H9 (cell line): ENCODE measurements around the gene TGM2. TPM values are rescaled to one million over a fixed set of nuclear protein-coding genes. Genes with fewer than 3 reads are reported as not detected.

Experiments used
- DNase-seq: peaks from one replicate; pipeline ENCODE4 v3.0.0-alpha.2; 2017
- H2AFZ ChIP-seq: one replicate; pipeline ENCODE4 v1.6.1; 2013; ENCODE audit warnings: mild to moderate bottlenecking, low read length, control low read depth, moderate library complexity
- H2AK5ac ChIP-seq: 2 replicates; pipeline ENCODE4 v1.6.1; 2013; ENCODE audit warnings: low read length, control low read depth, mixed read lengths; ENCODE audit not compliant: insufficient read length
- H2BK120ac ChIP-seq: one replicate; pipeline ENCODE4 v1.6.1; 2013; ENCODE audit warnings: low read depth, mild to moderate bottlenecking, low read length, control low read depth, inconsistent platforms; ENCODE audit not compliant: poor library complexity, severe bottlenecking
- H2BK12ac ChIP-seq: 2 replicates; pipeline ENCODE4 v1.6.1; 2013; ENCODE audit warnings: low read length, control low read depth, mixed read lengths, low read depth; ENCODE audit not compliant: insufficient read length
- H2BK15ac ChIP-seq: 2 replicates; pipeline ENCODE4 v1.6.1; 2013; ENCODE audit warnings: low read depth, low read length, control low read depth
- H2BK20ac ChIP-seq: one replicate; pipeline ENCODE4 v1.6.1; 2013; ENCODE audit warnings: low read depth, mild to moderate bottlenecking, low read length, control low read depth, inconsistent platforms; ENCODE audit not compliant: poor library complexity, severe bottlenecking
- H2BK5ac ChIP-seq: 2 replicates; pipeline ENCODE4 v1.6.1; 2013; ENCODE audit warnings: low read length, control low read depth, mixed read lengths; ENCODE audit not compliant: insufficient read length
- H3K14ac ChIP-seq: 2 replicates; pipeline ENCODE4 v1.6.1; 2013; ENCODE audit warnings: low read length, control low read depth; ENCODE audit not compliant: insufficient read depth
- H3K18ac ChIP-seq: 2 replicates; pipeline ENCODE4 v1.6.1; 2013; ENCODE audit warnings: low read depth, mild to moderate bottlenecking, mixed read lengths, low read length, control low read depth; ENCODE audit not compliant: insufficient read length
- H3K23ac ChIP-seq: 2 replicates; pipeline ENCODE4 v1.6.1; 2013; ENCODE audit warnings: low read length, control low read depth, mixed read lengths, low read depth; ENCODE audit not compliant: insufficient read length
- H3K23me2 ChIP-seq: 2 replicates; pipeline ENCODE4 v1.6.1; 2013; ENCODE audit warnings: low read depth, mild to moderate bottlenecking, mixed read lengths, low read length, control low read depth; ENCODE audit not compliant: insufficient read length, poor library complexity, severe bottlenecking
- H3K27ac ChIP-seq: 2 replicates; pipeline ENCODE4 v1.5.1; 2013; ENCODE audit warnings: low read length, control low read depth, mixed read lengths, low read depth; ENCODE audit not compliant: insufficient read length
- H3K27me3 ChIP-seq: 2 replicates; pipeline ENCODE4 v1.6.1; 2013; ENCODE audit warnings: low read length, control low read depth, inconsistent platforms; ENCODE audit not compliant: insufficient read depth
- H3K4ac ChIP-seq: 2 replicates; pipeline ENCODE4 v1.6.1; 2013; ENCODE audit warnings: low read depth, mild to moderate bottlenecking, control low read depth, inconsistent platforms, low read length, moderate library complexity
- H3K4me1 ChIP-seq: 2 replicates; pipeline ENCODE4 v1.6.1; 2013; ENCODE audit warnings: low read length, control low read depth, inconsistent platforms; ENCODE audit not compliant: insufficient read depth
- H3K4me2 ChIP-seq: 2 replicates; pipeline ENCODE4 v1.6.1; 2013; ENCODE audit warnings: low read length, control low read depth, mixed read lengths; ENCODE audit not compliant: insufficient read length, insufficient read depth
- H3K56ac ChIP-seq: 2 replicates; pipeline ENCODE4 v1.6.1; 2013; ENCODE audit warnings: low read depth, mild to moderate bottlenecking, mixed read lengths, low read length, control low read depth; ENCODE audit not compliant: insufficient read length
- H3K79me1 ChIP-seq: 2 replicates; pipeline ENCODE4 v1.6.1; 2013; ENCODE audit warnings: low read depth, mild to moderate bottlenecking, moderate library complexity, low read length, control low read depth, inconsistent platforms; ENCODE audit not compliant: insufficient read depth, poor library complexity, severe bottlenecking
- H3K79me2 ChIP-seq: 2 replicates; pipeline ENCODE4 v1.6.1; 2013; ENCODE audit warnings: low read length, control low read depth, inconsistent platforms; ENCODE audit not compliant: insufficient read depth
- H3K9ac ChIP-seq: 2 replicates; pipeline ENCODE4 v1.6.1; 2013; ENCODE audit warnings: low read length, control low read depth, mixed read lengths; ENCODE audit not compliant: insufficient read length; ENCODE audit errors: extremely low read depth
- H3K9me3 ChIP-seq: one replicate; pipeline ENCODE4 v1.6.1; 2013; ENCODE audit warnings: low read depth, low read length, inconsistent platforms; ENCODE audit not compliant: control insufficient read depth
- H3T11ph ChIP-seq: one replicate; pipeline ENCODE4 v1.6.1; 2013; ENCODE audit warnings: mild to moderate bottlenecking, low read length, control low read depth, inconsistent platforms
- H4K20me1 ChIP-seq: one replicate; pipeline ENCODE4 v1.6.1; 2013; ENCODE audit not compliant: control insufficient read depth, insufficient read length, insufficient read depth
- H4K5ac ChIP-seq: 2 replicates; pipeline ENCODE4 v1.6.1; 2013; ENCODE audit warnings: low read depth, mild to moderate bottlenecking, mixed read lengths, low read length, control low read depth; ENCODE audit not compliant: insufficient read length
- H4K8ac ChIP-seq: replicated peaks from 2 replicates; pipeline ENCODE4 v1.6.1; 2013; ENCODE audit warnings: low read length, control low read depth, mixed read lengths, low read depth; ENCODE audit not compliant: insufficient read length
- H4K91ac ChIP-seq: 2 replicates; pipeline ENCODE4 v1.6.1; 2013; ENCODE audit warnings: low read depth, mild to moderate bottlenecking, moderate library complexity, mixed read lengths, low read length, control low read depth; ENCODE audit not compliant: insufficient read length
- H3K27ac Mint-ChIP-seq, 3 experiments: 2 replicates in 2 of 3; 3 replicates in 1 of 3; pipeline ENCODE4 v1.8.0; 2020 to 2021; ENCODE audit warnings: mixed read lengths in 3 of 3, mild to moderate bottlenecking in 1 of 3, moderate library complexity in 1 of 3
- H3K27me3 Mint-ChIP-seq: 2 replicates; pipeline ENCODE4 v1.8.0; 2021; ENCODE audit warnings: low read depth, mild to moderate bottlenecking, moderate library complexity, mixed read lengths
- H3K36me3 Mint-ChIP-seq, 3 experiments: 2 replicates in 2 of 3; 3 replicates in 1 of 3; pipeline ENCODE4 v1.8.0; 2020 to 2021; ENCODE audit warnings: low read depth in 3 of 3, mixed read lengths in 3 of 3; ENCODE audit not compliant: insufficient read depth in 1 of 3
- H3K4me1 Mint-ChIP-seq, 2 experiments: 2 replicates each; pipeline ENCODE4 v1.8.0; 2020; ENCODE audit warnings: mixed read lengths in 2 of 2
- H3K4me3 Mint-ChIP-seq, 2 experiments: 2 replicates in 1 of 2; 3 replicates in 1 of 2; pipeline ENCODE4 v1.8.0; 2020 to 2021; ENCODE audit warnings: mild to moderate bottlenecking in 2 of 2, mixed read lengths in 2 of 2, moderate library complexity in 1 of 2
- H3K9me3 Mint-ChIP-seq, 2 experiments: 2 replicates in 1 of 2; 3 replicates in 1 of 2; pipeline ENCODE4 v1.8.0; 2020; ENCODE audit warnings: mild to moderate bottlenecking in 2 of 2, mixed read lengths in 2 of 2, moderate library complexity in 1 of 2
- CTCF ChIP-seq: fragments of 200-600 bp; sonication (generic); conservative IDR thresholded peaks from 3 replicates; pipeline ENCODE4 v1.8.0; 2021; ENCODE audit warnings: antibody characterized with exemption, mild to moderate bottlenecking
- WGBS: extraction: QIAGEN DNeasy Blood & Tissue Kit; methylation state at CpG from one replicate; pipeline ENCODE4 v1.1.7; 2013; ENCODE audit warnings: missing lambda C conversion rate, low lambda C conversion rate, mixed read lengths; ENCODE audit not compliant: insufficient read length; ENCODE audit errors: extremely low coverage; 5-methylcytosine and 5-hydroxymethylcytosine counted together
- total RNA-seq: library from RNA; stranded (reverse); gene quantifications from 2 replicates; pipeline ENCODE4 v1.2.1, GENCODE V29; 2021

TGM2 gene
- total RNA-seq, 1 experiment from 2014 or later = 1.1 TPM

GRCh38 chr20:38186788-38187221 lies 21.7 kb upstream of the TGM2 start:
- Histone ChIP-seq H2BK120ac (no peak overlapping the region), H2BK5ac (no peak overlapping the region), H4K20me1 (no peaks in the 10 kb centered on the region), H2AK5ac (no peak overlapping the region), H3K23me2 (no peaks in the 10 kb centered on the region), H3K79me1 (no peaks in the 10 kb centered on the region), H2AFZ (no peak overlapping the region), H3K14ac (no peak overlapping the region), H3T11ph (no peak overlapping the region), H3K27ac (no peak overlapping the region), H2BK12ac (no peak overlapping the region), H4K5ac (no peak overlapping the region), H3K4ac (no peak overlapping the region), H3K56ac (no peak overlapping the region), H3K23ac (no peak overlapping the region), H3K9me3 (no peaks in the 10 kb centered on the region), H4K8ac (no peak overlapping the region), H3K18ac (no peak overlapping the region), H3K9ac (no peak overlapping the region), H3K79me2 (no peaks in the 10 kb centered on the region), H3K4me2 (no peak overlapping the region), H2BK15ac (no peak overlapping the region), H4K91ac (no peak overlapping the region), H3K4me1 (no peaks in the 10 kb centered on the region), H2BK20ac (no peak overlapping the region), H3K27me3 (no peaks in the 10 kb centered on the region)
- no CpG with 5 or more reads among the region's 5 CpGs for WGBS
- Mint-ChIP-seq H3K36me3 (no peaks in the 10 kb centered on the region), H3K9me3 (no peaks in the 10 kb centered on the region), H3K4me3 (no peak overlapping the region), H3K27ac (no peak overlapping the region), H3K4me1 (peaks cover 4 to 10% of the 10 kb centered on the region in 2 experiments; a peak in 3 of 4 replicates), H3K27me3 (peaks cover 4% of the 10 kb centered on the region)
- no peak for DNase-seq
- TF ChIP-seq CTCF = no peak
